ES-I3 (cell line): ENCODE data around the gene DUOXA1.
"Not testable (repeated sequence)": the region's sequence is repeated elsewhere in the genome, so short reads cannot be mapped to it uniquely, and the experiment has no call there.

Experiments used
- H3K36me3 ChIP-seq: 2 replicates; pipeline ENCODE4 v1.6.1; 2013; ENCODE audit warnings: mild to moderate bottlenecking, low read length, control low read depth, moderate library complexity; ENCODE audit not compliant: insufficient read depth
- H3K4me1 ChIP-seq: 2 replicates; pipeline ENCODE4 v1.6.1; 2013; ENCODE audit warnings: mild to moderate bottlenecking, control low read depth, low read length; ENCODE audit not compliant: insufficient read depth
- H3K9ac ChIP-seq: 2 replicates; pipeline ENCODE4 v1.6.1; 2013; ENCODE audit warnings: low read depth, mild to moderate bottlenecking, low read length, moderate library complexity
- H3K9me3 ChIP-seq: 2 replicates; pipeline ENCODE4 v1.6.1; 2013; ENCODE audit warnings: mild to moderate bottlenecking, low read length, moderate library complexity; ENCODE audit not compliant: control insufficient read depth, insufficient read depth

The DUOXA1 gene

DNA sequence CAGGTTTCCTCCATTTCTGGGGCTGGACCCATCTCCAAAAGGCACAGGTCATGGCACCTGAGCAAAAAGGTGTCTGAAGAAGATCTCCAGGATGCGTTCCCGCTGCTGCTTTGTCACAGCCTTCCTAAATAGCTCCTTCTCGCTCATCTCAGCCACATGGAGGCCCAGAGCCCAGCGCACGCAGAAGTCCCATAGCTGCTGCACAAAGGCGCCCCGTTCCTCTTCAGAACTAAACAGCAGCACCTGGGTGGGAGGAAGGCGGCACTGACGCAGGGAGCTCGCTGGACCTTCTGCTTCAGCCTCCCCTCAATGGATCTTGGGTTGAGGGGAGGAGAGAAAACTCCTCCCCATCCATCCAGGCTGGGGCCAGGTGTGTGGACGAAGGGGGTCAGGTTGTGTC is 24.1 kb downstream of the DUOXA1 start:
- Histone ChIP-seq H3K36me3 (no peaks in the 10 kb centered on the region), H3K9ac (no peak overlapping the region), H3K4me1 (peaks cover 6% of the 10 kb centered on the region; the same call in 1 of the 2 replicates), H3K9me3 (no peaks in the 10 kb centered on the region)

DNA sequence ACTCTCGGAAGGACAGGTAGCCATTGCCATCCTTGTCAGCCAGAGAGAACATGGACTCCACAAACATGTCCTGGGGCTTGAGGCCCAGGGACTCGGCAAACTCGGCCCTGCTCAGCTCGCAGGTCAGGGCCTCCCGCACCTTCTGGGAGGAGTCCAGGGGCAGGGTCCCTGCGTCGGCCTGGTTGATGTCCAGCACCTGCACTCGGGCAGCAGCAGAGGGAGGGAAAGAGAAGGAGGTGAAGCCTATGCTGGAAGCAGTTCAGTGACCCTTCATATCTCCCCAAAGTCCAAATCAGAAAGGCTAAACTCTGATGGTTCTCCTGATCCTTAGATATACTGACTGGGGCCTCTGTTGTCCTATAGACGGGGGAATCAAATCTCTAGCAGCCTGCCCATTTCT is 25.5 kb downstream of the DUOXA1 start:
- not testable (repeated sequence) for H3K9ac ChIP-seq, H3K9me3 ChIP-seq, H3K36me3 ChIP-seq, H3K4me1 ChIP-seq

GRCh38 chr15:45102226-45102625 is 27.5 kb downstream of the DUOXA1 start:
- Histone ChIP-seq H3K9me3 (no peaks in the 10 kb centered on the region), H3K36me3 (no peaks in the 10 kb centered on the region), H3K9ac (no peak overlapping the region), H3K4me1 (peaks cover 6% of the 10 kb centered on the region; the same call in 1 of the 2 replicates)

DNA sequence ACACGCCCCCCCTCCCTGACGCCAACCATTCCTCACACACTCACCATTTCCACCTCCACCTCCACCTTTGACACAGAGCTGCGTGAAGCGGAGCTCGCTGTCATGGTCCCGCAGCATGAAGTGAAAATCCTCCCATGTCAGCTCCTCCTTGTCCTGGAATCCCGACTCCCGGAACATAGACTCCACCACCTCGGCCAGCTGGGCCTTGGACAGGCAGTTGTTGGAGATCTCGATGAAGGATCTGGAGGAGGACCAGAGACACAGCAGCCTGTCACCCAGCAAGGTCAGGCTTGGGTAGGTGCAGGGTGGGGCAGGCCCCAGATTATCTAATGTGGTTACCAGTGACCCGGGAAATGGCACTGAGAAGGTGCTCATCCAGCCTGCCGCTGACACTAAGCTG is 27.9 kb downstream of the DUOXA1 start:
- no peaks in the 10 kb centered on the region for H3K36me3 ChIP-seq
- H3K9me3 ChIP-seq = no peaks in the 10 kb centered on the region
- H3K9ac ChIP-seq = no peak overlapping the region
- peaks cover 6% of the 10 kb centered on the region; the same call in 1 of the 2 replicates for H3K4me1 ChIP-seq

DNA sequence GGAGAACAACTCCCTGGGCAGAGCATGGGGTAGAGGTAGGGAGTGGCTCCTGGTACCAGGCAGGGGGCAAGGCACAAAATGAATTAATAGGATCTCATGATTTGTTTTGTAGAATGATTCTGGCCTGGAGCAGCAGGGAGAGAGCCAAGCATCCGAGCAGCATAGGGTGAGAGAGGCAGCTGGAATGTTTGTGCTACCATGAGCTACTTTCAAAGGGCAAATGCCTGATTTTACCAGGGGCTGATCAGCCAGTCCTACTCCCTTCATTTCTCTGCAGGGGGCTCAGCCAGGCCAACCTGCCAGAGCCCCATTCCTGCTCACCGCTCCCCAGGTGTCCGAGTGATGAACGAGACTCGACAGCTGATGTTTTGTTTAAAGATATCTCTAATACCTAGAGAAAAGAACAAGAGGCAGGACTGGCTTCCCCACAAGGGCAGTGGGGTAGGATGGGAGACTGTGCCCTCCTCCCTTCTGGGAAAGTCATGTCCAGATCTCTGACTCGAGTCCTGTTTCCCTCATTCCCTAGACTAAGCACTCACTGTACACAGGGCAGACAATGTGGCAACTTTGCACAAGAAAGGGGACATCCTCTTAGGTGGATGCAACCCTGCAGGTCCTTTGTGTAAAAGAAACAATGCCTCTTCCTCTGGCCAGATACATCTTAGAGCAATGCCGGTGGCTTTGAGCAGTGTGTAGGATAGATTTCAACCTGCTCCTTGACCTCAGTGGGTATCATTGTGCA is 28.6 kb downstream of the DUOXA1 start:
- Histone ChIP-seq H3K9ac (no peak overlapping the region), H3K4me1 (peaks cover 6% of the 10 kb centered on the region; the same call in 1 of the 2 replicates), H3K9me3 (no peaks in the 10 kb centered on the region), H3K36me3 (no peaks in the 10 kb centered on the region)

GRCh38 chr15:45099549-45100165 is 30.0 kb downstream of the DUOXA1 start:
- peaks cover 6% of the 10 kb centered on the region; the same call in 1 of the 2 replicates for H3K4me1 ChIP-seq

DNA sequence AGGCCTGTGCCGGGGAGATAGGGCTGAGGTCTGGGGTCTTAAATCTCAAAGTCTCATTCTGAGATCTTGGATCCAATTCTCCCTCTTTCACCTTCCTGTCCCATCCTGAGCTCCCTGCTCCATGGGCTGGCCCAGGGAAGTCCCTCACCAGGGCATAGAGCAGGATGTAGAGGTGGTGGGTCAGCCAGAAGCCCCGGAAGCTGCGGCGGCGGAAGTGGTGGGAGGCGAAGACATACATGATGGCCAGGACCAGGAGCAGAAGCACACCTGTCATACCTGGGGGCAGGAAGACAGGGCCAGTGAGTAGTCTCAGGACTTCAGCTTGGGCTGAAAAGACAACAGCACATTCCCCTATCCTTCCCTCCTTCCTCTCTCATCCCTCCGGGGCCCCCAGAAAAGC is 32.2 kb downstream of the DUOXA1 start:
- Histone ChIP-seq H3K36me3 (no peaks in the 10 kb centered on the region), H3K4me1 (peaks cover 11% of the 10 kb centered on the region; the same call in 1 of the 2 replicates), H3K9ac (no peak overlapping the region), H3K9me3 (no peaks in the 10 kb centered on the region)

More at GRCh38 chr15:45099549-45100165, 30.0 kb downstream of the DUOXA1 start:
- no peaks in the 10 kb centered on the region for H3K9me3 ChIP-seq
- H3K36me3 ChIP-seq = no peaks in the 10 kb centered on the region
- H3K9ac ChIP-seq = no peak overlapping the region

DNA sequence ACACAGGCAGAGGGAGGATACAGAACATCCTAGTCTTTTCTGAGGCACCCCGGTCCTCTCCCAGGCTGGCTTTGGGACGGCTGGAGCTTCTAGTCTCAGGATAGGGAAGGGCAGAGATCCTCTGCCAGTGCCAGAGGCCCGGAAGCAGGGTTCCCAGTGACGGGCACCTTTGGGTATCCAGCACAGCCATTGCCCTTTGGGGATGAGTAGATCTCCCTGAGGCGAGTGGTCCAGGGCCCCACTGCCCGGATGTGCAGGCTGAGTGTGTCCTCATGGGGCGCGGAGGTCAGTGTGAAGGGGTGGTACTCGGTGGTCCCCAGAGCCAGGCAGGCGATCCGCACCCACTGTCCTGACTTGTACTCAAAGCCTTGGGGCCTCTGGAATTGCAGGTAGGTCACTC is 34.0 kb downstream of the DUOXA1 start:
- Histone ChIP-seq H3K4me1 (0 out of 2 replicates have a peak, but pooled peaks cover 5% of the 10 kb centered on the region), H3K9ac (no peak overlapping the region), H3K36me3 (no peaks in the 10 kb centered on the region), H3K9me3 (no peaks in the 10 kb centered on the region)

GRCh38 chr15:45094358-45094730 is 35.3 kb downstream of the DUOXA1 start:
- no peaks in the 10 kb centered on the region for H3K9me3 ChIP-seq
- no peaks in the 10 kb centered on the region for H3K36me3 ChIP-seq
- 0 out of 2 replicates have a peak, but pooled peaks cover 5% of the 10 kb centered on the region for H3K4me1 ChIP-seq

DNA sequence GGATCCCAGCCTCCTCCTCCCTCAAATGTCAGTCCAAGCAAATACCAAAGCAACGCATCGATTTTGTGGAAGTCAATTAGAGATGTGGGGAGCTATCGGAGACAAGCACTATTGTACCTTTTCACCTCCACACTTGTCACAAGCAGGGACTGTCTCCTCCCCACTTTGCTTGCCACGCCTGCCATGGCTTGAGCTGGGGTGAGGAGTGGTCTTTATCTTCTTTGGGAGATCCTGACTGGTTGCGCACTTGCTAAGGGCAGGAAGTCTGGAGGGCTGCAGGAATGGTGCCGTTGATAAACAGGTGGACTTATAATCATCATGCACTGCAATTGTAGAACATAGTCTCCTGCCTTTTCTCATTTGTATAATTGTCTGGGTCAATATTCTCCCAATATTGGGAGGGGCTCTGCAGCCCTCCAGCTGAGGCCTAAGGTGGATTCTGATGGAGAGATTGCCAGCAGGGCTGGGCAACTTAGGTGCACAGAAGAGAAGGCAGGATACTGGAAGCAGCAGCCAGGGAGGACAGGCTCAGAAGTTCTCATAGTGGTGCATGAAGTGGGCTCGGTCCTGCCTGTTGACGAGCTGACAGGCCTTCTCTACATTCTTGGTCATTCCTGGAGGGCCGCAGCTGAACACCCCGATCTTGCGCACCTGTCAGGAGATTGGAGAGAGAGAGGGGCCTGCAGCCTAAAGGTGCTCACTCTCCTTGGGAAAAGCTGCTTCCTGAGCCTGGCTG is 35.9 kb downstream of the DUOXA1 start:
- H3K4me1 ChIP-seq = 0 out of 2 replicates have a peak, but pooled peaks cover 5% of the 10 kb centered on the region
- H3K9ac ChIP-seq = no peak overlapping the region
- no peaks in the 10 kb centered on the region for H3K36me3 ChIP-seq
- no peaks in the 10 kb centered on the region for H3K9me3 ChIP-seq

More at GRCh38 chr15:45094358-45094730, 35.3 kb downstream of the DUOXA1 start:
- no peak overlapping the region for H3K9ac ChIP-seq

DNA sequence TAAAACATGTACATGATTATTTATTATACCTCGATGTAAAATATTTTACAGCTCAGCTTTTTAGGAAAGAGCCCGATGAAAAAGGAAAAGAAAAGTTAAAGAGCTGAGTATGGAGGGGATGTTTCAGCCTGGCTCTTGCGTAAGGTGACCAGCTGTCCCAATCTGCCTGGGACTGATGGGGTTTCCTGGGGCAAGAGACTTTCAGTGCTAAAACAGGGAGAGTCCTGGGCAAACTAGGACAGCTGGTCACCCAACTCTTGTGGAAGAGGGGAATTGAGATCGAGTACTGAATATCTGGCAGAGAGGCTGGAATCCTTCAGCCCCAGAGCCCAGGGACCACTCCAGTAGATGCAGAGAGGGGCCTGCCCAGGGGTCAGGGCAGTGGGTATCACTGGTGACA is 36.7 kb downstream of the DUOXA1 start:
- Histone ChIP-seq H3K36me3 (no peaks in the 10 kb centered on the region), H3K4me1 (0 out of 2 replicates have a peak, but pooled peaks cover 5% of the 10 kb centered on the region), H3K9me3 (no peaks in the 10 kb centered on the region), H3K9ac (no peak overlapping the region)

GRCh38 chr15:45091576-45091975 is 38.1 kb downstream of the DUOXA1 start:
- H3K9me3 ChIP-seq = no peaks in the 10 kb centered on the region
- H3K36me3 ChIP-seq = no peaks in the 10 kb centered on the region
- 0 out of 2 replicates have a peak, but pooled peaks cover 5% of the 10 kb centered on the region for H3K4me1 ChIP-seq
- H3K9ac ChIP-seq = no peak overlapping the region

DNA sequence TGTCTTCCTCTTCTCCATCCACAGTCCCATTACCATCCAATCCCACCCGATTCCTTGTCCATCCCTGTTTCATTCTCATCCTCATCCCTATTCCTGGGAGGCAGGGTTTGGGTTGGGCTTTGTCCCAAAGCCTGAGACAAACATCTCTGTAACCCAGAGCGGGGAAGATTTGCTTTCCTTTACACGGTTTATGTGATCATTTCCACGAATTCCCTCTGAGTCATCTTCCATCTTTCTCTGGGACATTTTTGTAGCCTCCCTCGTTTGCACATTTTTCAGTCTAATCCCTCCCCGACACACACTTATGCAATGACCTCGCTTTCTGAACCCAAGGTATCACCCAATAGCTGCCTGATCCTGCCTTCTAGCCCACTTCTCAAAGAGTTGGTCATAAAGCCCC is 38.5 kb downstream of the DUOXA1 start:
- 0 out of 2 replicates have a peak, but pooled peaks cover 5% of the 10 kb centered on the region for H3K4me1 ChIP-seq
- H3K9ac ChIP-seq = no peak overlapping the region

DNA sequence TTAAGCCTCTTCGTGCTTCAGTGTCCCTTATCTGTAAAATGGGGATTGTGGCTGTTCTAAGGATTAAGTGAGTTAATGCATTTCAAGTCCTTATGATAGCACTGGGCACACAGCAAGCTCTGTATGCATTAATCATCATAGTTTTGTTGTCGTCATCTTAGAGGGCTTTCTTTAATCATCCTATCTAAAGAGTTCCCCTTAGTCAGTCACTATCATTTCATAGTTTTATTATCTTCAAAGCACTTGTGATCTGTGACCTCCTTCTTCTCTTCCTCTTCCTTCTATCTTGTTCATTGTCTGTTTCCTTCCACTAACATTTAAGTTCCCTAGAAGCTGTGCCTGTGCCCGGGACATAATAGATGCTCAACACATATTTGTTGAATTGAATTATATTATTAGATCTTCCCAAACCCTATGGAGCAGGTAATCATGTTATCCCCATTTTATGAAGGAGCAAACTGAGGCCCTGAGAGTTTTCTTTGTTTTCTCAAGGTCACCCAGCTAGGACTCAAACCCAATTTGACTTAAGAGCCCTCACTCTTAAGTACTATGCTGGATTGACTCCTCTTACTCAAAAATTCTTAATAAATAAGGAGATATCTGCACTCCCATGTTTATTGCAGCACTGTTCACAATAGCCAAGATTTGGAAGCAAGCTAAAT is 39.8 kb downstream of the DUOXA1 start:
- Histone ChIP-seq H3K4me1 (0 out of 2 replicates have a peak, but pooled peaks cover 5% of the 10 kb centered on the region), H3K9me3 (no peaks in the 10 kb centered on the region; the same call in 1 of the 2 replicates), H3K9ac (no peak overlapping the region), H3K36me3 (no peaks in the 10 kb centered on the region)

More for the DNA sequence above, 38.5 kb downstream of the DUOXA1 start:
- H3K36me3 ChIP-seq = no peaks in the 10 kb centered on the region
- H3K9me3 ChIP-seq = no peaks in the 10 kb centered on the region
